Activated T-helper 17 cell treated with anti-CD3 and anti-CD28 coated beads, Interleukin-2, amount 50 U/mL, for 72 hours (primary cell): ENCODE measurements around the gene DGKZ. TPM values are rescaled to one million over a fixed set of nuclear protein-coding genes. Genes with fewer than 3 reads are reported as not detected.
"Not testable (repeated sequence)": the region's sequence is repeated elsewhere in the genome, so short reads cannot be mapped to it uniquely, and the experiment has no call there.

Source experiments
- ATAC-seq: fragments of 150-1000 bp; cut with Tn5 transposase; replicated peaks from 2 replicates; pipeline ENCODE4 v1.10.0; 2021; ENCODE audit warnings: mild to moderate bottlenecking, moderate library complexity
- H3K27ac Mint-ChIP-seq: one replicate; pipeline ENCODE4 v1.8.0; 2022; ENCODE audit warnings: mixed read lengths
- H3K27me3 Mint-ChIP-seq: one replicate; pipeline ENCODE4 v1.8.0; 2022; ENCODE audit warnings: mixed read lengths
- H3K36me3 Mint-ChIP-seq: one replicate; pipeline ENCODE4 v1.8.0; 2022; ENCODE audit warnings: low read depth, mild to moderate bottlenecking, mixed read lengths
- H3K4me1 Mint-ChIP-seq: one replicate; pipeline ENCODE4 v1.8.0; 2022; ENCODE audit warnings: mixed read lengths
- H3K4me3 Mint-ChIP-seq: one replicate; pipeline ENCODE4 v1.8.0; 2022; ENCODE audit warnings: mild to moderate bottlenecking, mixed read lengths
- H3K9me3 Mint-ChIP-seq: one replicate; pipeline ENCODE4 v1.8.0; 2022; ENCODE audit warnings: mixed read lengths
- total RNA-seq, 2 donors: library from RNA; stranded (reverse); gene quantifications; one replicate each; pipeline ENCODE4 v1.2.3, GENCODE V29; 2022

DGKZ gene, protein sequence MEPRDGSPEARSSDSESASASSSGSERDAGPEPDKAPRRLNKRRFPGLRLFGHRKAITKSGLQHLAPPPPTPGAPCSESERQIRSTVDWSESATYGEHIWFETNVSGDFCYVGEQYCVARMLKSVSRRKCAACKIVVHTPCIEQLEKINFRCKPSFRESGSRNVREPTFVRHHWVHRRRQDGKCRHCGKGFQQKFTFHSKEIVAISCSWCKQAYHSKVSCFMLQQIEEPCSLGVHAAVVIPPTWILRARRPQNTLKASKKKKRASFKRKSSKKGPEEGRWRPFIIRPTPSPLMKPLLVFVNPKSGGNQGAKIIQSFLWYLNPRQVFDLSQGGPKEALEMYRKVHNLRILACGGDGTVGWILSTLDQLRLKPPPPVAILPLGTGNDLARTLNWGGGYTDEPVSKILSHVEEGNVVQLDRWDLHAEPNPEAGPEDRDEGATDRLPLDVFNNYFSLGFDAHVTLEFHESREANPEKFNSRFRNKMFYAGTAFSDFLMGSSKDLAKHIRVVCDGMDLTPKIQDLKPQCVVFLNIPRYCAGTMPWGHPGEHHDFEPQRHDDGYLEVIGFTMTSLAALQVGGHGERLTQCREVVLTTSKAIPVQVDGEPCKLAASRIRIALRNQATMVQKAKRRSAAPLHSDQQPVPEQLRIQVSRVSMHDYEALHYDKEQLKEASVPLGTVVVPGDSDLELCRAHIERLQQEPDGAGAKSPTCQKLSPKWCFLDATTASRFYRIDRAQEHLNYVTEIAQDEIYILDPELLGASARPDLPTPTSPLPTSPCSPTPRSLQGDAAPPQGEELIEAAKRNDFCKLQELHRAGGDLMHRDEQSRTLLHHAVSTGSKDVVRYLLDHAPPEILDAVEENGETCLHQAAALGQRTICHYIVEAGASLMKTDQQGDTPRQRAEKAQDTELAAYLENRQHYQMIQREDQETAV
- 100 to 1,000 TPM in 1 of 2 donors, 10 to 100 TPM in 1; 78.9 to 100 TPM for total RNA-seq

DNA sequence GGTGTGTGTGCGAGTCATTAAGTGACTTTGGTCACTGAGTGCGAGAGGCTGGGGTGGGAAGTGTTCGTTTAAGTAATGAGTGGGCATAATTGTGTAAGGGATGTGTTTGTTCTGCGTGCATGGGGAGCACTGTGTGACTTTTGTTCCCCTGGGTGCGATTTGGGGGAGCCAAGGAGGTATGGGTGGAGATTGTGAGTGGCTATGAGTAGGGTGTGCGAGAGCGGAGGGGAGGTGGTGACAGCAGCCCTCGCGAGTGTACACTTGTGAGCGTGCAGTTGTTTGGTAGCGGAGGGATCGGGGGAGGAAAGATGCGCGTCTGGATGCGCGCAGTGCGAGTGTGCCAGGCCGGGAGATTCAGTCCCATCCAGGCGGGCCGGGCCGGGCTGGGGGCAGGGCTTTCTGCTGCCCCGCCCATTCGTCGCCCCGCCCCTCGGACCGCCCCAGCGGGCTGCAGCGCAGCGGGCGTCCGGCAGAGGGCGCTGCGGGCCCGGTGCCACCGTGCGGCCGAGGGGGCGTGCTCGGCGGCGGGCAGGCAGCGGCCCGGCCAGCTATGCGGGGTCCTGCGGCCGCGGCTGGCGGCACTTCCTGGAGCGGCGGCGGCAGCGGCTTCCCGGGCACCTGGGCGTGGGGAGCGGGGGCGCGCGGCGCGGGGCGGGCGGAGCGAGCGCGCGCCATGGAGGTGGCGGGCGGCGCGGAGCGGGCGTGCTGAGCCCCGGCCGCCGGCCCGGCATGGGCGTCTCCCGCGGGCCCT, at the start of gene DGKZ:
TSS of gene DGKZ (plus strand) at position 578 of the 751 bp plus-strand sequence. CDS start 197 bp downstream, outside the sequence.
- peak; percentile 72 for ATAC-seq
- H3K4me3 Mint-ChIP-seq = peak within 1 kb of the TSS; percentile 92
- H3K9me3 Mint-ChIP-seq = no peaks in the 10 kb centered on the region
- peaks cover 46% of the 10 kb centered on the region for H3K4me1 Mint-ChIP-seq
- no peaks in the 10 kb centered on the region for H3K27me3 Mint-ChIP-seq
- peaks cover 6% of the 10 kb centered on the region for H3K36me3 Mint-ChIP-seq
- H3K27ac Mint-ChIP-seq = peak within 1 kb of the TSS; percentile 85

- Mint-ChIP-seq H3K9me3 (no peaks in the 10 kb centered on the region), H3K4me1 (peaks cover 6% of the 10 kb centered on the region), H3K27ac (no peak overlapping the region), H3K27me3 (peaks cover 5% of the 10 kb centered on the region), H3K4me3 (no peak overlapping the region), H3K36me3 (no peaks in the 10 kb centered on the region)
- ATAC-seq = peak; percentile 46
Observed at GRCh38 chr11:46298699-46299433, 48.4 kb upstream of the DGKZ start.

GRCh38 chr11:46299451-46299961, 47.8 kb upstream of the DGKZ start:
- peaks cover 6% of the 10 kb centered on the region for H3K4me1 Mint-ChIP-seq
- no peak overlapping the region for H3K27ac Mint-ChIP-seq
- no peak for ATAC-seq
- H3K4me3 Mint-ChIP-seq = peak overlapping the region; percentile 1
- H3K36me3 Mint-ChIP-seq = no peaks in the 10 kb centered on the region
- H3K9me3 Mint-ChIP-seq = no peaks in the 10 kb centered on the region
- H3K27me3 Mint-ChIP-seq = peaks cover 5% of the 10 kb centered on the region

- peak; percentile 81 for ATAC-seq
- no peak overlapping the region for H3K4me3 Mint-ChIP-seq
- no peaks in the 10 kb centered on the region for H3K9me3 Mint-ChIP-seq
- H3K4me1 Mint-ChIP-seq = peaks cover 8% of the 10 kb centered on the region
- H3K36me3 Mint-ChIP-seq = no peaks in the 10 kb centered on the region
- peaks cover 5% of the 10 kb centered on the region for H3K27me3 Mint-ChIP-seq
- no peak overlapping the region for H3K27ac Mint-ChIP-seq
Observed at GRCh38 chr11:46300270-46300669, 47.0 kb upstream of the DGKZ start.

GRCh38 chr11:46302866-46303265, 44.4 kb upstream of the DGKZ start:
- Mint-ChIP-seq H3K27me3 (peaks cover 5% of the 10 kb centered on the region), H3K27ac (no peak overlapping the region)

DNA sequence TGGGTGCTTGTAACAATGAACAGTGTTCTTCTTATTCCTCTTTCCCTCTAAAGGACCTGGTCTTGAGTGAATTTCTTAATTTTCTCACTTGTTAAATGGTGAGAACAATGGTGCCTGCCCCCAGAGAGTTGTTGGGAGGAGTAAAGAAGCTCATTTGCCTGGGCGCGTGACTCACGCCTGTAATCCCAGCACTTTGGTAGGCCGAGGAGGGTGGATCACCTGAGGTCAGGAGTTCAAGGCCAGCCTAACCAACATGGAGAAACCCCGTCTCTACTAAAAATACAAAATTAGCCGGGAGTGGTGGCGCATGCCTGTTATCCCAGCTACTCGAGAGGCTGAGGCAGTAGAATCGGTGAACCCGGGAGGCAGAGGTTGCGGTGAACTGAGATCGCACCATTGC, 43.2 kb upstream of the DGKZ start:
- not testable (repeated sequence) for H3K4me3 Mint-ChIP-seq, H3K9me3 Mint-ChIP-seq, H3K36me3 Mint-ChIP-seq, H3K27me3 Mint-ChIP-seq, H3K27ac Mint-ChIP-seq, ATAC-seq
- H3K4me1 Mint-ChIP-seq = peaks cover 10% of the 10 kb centered on the region

More at GRCh38 chr11:46302866-46303265, 44.4 kb upstream of the DGKZ start:
- no peaks in the 10 kb centered on the region for H3K9me3 Mint-ChIP-seq
- peaks cover 10% of the 10 kb centered on the region for H3K4me1 Mint-ChIP-seq
- no peaks in the 10 kb centered on the region for H3K36me3 Mint-ChIP-seq
- no peak for ATAC-seq
- no peak overlapping the region for H3K4me3 Mint-ChIP-seq

DNA sequence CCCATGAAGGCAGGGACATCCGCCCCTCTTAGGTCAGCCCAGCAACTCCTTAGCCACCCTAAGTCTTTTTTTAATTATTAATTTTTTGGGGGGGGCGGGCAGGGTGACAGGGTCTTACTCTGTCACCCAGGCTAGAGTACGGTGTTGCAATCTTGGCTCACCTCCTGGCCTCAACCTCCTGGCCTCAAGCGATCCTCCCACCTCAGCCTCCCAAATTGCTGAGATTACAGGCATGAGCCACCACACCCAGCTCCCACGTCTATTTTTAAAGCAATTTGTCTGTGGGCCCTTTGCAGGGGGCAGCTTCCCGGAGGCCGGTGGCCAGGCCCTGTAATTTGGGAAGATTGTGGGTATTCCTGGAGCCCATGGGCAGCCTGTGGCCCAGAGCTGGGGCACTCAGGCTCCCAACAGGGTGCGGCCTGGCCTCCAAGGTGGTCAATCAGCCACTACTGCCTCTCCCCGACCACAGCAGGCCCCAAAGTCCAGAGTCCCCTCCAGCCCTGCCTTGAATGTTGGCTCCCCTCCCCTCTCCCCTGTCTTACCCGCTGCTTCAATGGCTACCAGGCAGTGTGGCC, 42.6 kb upstream of the DGKZ start:
- H3K27me3 Mint-ChIP-seq = peaks cover 1% of the 10 kb centered on the region
- H3K27ac Mint-ChIP-seq = no peak overlapping the region
- no peaks in the 10 kb centered on the region for H3K9me3 Mint-ChIP-seq
- no peak for ATAC-seq
- H3K36me3 Mint-ChIP-seq = no peaks in the 10 kb centered on the region
- H3K4me1 Mint-ChIP-seq = peaks cover 6% of the 10 kb centered on the region
- no peak overlapping the region for H3K4me3 Mint-ChIP-seq

DNA sequence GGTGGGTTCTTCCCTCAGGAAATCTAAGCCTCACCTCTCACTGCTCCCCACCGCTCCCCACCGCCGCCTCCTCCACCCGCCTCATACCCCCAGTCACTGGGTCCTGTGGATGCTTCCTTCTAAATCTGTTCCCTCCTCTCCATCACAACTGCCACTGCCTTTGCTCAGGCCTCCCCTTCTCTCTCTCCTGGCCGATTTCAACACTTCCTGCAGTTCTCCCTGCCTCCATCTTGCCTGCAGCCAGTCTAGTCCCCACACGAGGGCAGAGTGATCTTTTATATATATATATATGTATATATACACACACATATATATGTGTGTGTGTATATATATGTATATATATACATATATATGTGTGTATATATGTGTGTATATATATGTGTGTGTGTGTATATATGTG, 42.0 kb upstream of the DGKZ start:
- H3K4me3 Mint-ChIP-seq = no peak overlapping the region
- no peaks in the 10 kb centered on the region for H3K27me3 Mint-ChIP-seq
- H3K36me3 Mint-ChIP-seq = no peaks in the 10 kb centered on the region
- peaks cover 5% of the 10 kb centered on the region for H3K4me1 Mint-ChIP-seq
- no peak overlapping the region for H3K27ac Mint-ChIP-seq
- ATAC-seq = no peak
- no peaks in the 10 kb centered on the region for H3K9me3 Mint-ChIP-seq

DNA sequence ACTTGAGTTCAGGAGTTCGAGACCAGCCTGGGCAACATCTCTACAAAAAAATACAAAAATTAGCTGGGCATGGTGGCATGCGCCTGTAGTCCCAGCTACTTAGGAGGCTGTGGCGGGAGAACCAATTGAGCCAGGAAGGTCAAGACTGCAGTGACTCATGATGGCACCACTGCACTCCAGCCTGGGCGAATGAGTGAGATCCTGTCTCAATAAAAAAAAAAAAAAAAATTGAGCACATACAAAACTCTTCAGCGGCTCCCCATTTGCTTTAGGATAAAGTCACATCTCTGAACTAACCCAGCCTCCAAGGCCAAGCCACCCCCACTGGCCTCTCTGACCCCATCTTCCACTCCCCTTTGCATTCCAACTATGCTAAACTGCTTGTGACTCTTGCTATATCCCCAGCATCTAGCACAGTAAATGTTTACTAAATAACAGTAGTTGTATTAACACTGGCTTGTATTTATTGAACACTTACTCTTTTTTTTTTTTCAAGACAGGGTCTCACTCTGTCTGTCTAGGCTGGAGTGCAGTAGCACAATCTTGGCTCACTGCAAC, 40.9 kb upstream of the DGKZ start:
- no peaks in the 10 kb centered on the region for H3K27me3 Mint-ChIP-seq
- H3K27ac Mint-ChIP-seq = no peak overlapping the region
- no peak overlapping the region for H3K4me3 Mint-ChIP-seq
- peaks cover 5% of the 10 kb centered on the region for H3K4me1 Mint-ChIP-seq
- no peak for ATAC-seq
- no peaks in the 10 kb centered on the region for H3K36me3 Mint-ChIP-seq
- H3K9me3 Mint-ChIP-seq = no peaks in the 10 kb centered on the region

DNA sequence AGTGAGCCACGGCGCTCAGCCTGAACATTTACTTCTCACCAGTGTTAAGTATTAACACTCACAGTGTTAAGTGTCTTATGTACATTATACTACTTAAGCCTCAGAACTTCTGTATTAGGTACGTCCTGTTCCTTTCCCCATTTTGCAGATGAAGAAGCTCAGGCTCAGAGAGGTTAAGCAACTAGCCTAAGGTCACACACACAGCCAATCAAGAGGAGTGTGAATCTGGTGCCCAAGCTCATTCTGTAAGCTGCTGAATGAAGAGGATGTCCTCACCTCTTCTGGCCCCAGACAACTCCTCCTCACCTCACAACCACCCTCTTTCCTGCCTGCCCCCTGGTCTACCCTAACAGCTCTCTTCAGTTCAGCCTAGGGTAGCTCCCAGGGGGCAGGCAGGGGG, 39.9 kb upstream of the DGKZ start:
- no peaks in the 10 kb centered on the region for H3K9me3 Mint-ChIP-seq
- H3K27me3 Mint-ChIP-seq = no peaks in the 10 kb centered on the region
- no peaks in the 10 kb centered on the region for H3K36me3 Mint-ChIP-seq
- no peak for ATAC-seq
- H3K4me1 Mint-ChIP-seq = peaks cover 5% of the 10 kb centered on the region
- no peak overlapping the region for H3K27ac Mint-ChIP-seq
- H3K4me3 Mint-ChIP-seq = no peak overlapping the region

- Mint-ChIP-seq H3K9me3 (no peaks in the 10 kb centered on the region), H3K27me3 (no peaks in the 10 kb centered on the region), H3K27ac (no peak overlapping the region), H3K4me3 (no peak overlapping the region), H3K36me3 (no peaks in the 10 kb centered on the region), H3K4me1 (peaks cover 5% of the 10 kb centered on the region)
- ATAC-seq = no peak
Observed at GRCh38 chr11:46307785-46308341, 39.4 kb upstream of the DGKZ start.

DNA sequence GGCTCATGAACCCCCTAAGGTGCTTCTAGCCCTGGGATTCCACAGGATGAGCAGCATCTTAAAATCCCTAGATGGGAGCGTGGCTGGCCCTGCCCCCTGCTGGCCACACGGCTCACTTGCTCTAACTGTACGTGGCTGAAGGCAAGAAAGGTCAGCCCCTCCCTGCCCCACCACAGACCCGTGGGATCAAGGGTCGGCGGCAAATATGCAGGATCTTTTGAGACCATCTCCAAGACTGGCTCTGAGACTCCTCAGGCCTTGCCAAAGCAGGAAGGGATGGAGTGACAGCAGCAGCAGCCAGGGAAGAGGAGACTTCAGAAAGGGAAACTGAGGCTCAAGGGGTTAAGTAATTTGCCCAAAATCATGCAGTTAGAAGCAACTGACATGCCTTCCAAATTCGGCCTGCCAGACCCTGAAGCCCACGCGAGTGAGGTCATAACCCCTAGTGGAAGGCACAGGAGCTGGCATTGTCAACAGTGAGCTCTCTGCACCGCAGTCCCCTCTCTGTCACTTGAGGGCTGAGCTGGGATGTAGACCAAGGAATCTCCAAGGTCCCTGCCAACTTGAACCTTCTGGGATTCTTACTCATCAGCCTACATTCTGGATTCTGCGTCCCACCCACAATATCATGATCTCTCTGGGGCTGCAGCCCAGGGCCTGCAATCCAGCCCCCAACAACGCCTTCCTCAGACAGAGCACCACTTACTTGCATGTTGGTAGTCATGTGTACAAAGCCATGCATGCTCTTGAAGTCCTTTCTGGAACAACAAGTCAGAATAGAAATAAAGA, 38.4 kb upstream of the DGKZ start:
- Mint-ChIP-seq H3K4me3 (no peak overlapping the region), H3K27me3 (no peaks in the 10 kb centered on the region), H3K36me3 (no peaks in the 10 kb centered on the region), H3K4me1 (peaks cover 5% of the 10 kb centered on the region), H3K9me3 (no peaks in the 10 kb centered on the region), H3K27ac (peak overlapping the region; percentile 33)
- ATAC-seq = peak; percentile 91
